HG02642 (cell line): Measurements from ENCODE around the gene TP53INP2.
"Not testable (repeated sequence)": the region's sequence is repeated elsewhere in the genome, so short reads cannot be mapped to it uniquely, and the experiment has no call there.

ENCODE experiments used
- ATAC-seq: cut with Tn5 transposase; IDR thresholded peaks from one replicate; pipeline ENCODE4 v1.9.1; 2021; ENCODE audit warnings: mild to moderate bottlenecking; ENCODE audit not compliant: unreplicated experiment, poor library complexity

The TP53INP2 gene

GRCh38 chr20:34704177-34705007, at the start of gene TP53INP2:
TSS of gene TP53INP2 (plus strand) at chr20:34704344. CDS start at chr20:34708740, 4,396 bp downstream.
- ATAC-seq: peak; percentile 64

- ATAC-seq: not testable (repeated sequence)
Measured at GRCh38 chr20:34658654-34659053, 45.5 kb upstream of the TP53INP2 start.

- ATAC-seq: not testable (repeated sequence)
Measured at GRCh38 chr20:34661811-34662210, 42.3 kb upstream of the TP53INP2 start.

- ATAC-seq: no peak
Measured at GRCh38 chr20:34663213-34663943, 40.8 kb upstream of the TP53INP2 start.

GRCh38 chr20:34664751-34665150, 39.4 kb upstream of the TP53INP2 start:
- ATAC-seq: not testable (repeated sequence)

- ATAC-seq: no peak
Measured at GRCh38 chr20:34669094-34669493, 35.0 kb upstream of the TP53INP2 start.

GRCh38 chr20:34673412-34673811, 30.7 kb upstream of the TP53INP2 start:
- no peak for ATAC-seq

- no peak for ATAC-seq
Measured at GRCh38 chr20:34675561-34675960, 28.6 kb upstream of the TP53INP2 start.

- ATAC-seq: no peak
Measured at GRCh38 chr20:34675993-34676641, 28.0 kb upstream of the TP53INP2 start.

- peak; percentile 96 for ATAC-seq
Measured at GRCh38 chr20:34676642-34677373, 27.3 kb upstream of the TP53INP2 start, which contains the start of gene PIGU. TSS of gene PIGU (minus strand) at chr20:34677092. CDS start at chr20:34677085, 7 bp downstream.

GRCh38 chr20:34680586-34681175, 23.5 kb upstream of the TP53INP2 start:
- ATAC-seq: no peak

- ATAC-seq: no peak
Measured at GRCh38 chr20:34683667-34684066, 20.5 kb upstream of the TP53INP2 start.

GRCh38 chr20:34689486-34689885, 14.7 kb upstream of the TP53INP2 start:
- no peak for ATAC-seq

- no peak for ATAC-seq
Measured at GRCh38 chr20:34691838-34692237, 12.3 kb upstream of the TP53INP2 start.

- ATAC-seq: no peak
Measured at GRCh38 chr20:34693414-34693813, 10.7 kb upstream of the TP53INP2 start.

GRCh38 chr20:34701405-34702085, 2.6 kb upstream of the TP53INP2 start:
- no peak for ATAC-seq

GRCh38 chr20:34703061-34703423, 1.1 kb upstream of the TP53INP2 start:
- ATAC-seq: no peak

GRCh38 chr20:34703424-34704176, 544 bp upstream of the TP53INP2 start:
- no peak for ATAC-seq

- no peak for ATAC-seq
Measured at GRCh38 chr20:34705008-34705396, 858 bp downstream of the TP53INP2 start.
